OCI-LY7 (cell line): ENCODE data around the gene ERMN. TPM values are rescaled to one million over a fixed set of nuclear protein-coding genes. Genes with fewer than 3 reads are reported as not detected.

Source experiments
- BruUV-seq: library from RNA; stranded (reverse); fragments of 400-500 nt; replicated peaks from 2 replicates; lab custom pipeline; 2021; lab: Mats Ljungman, UMichigan
- CTCF ChIA-PET: fragments of 300-600 bp; sonication (Branson Sonifier 250); formaldehyde crosslinking; loops from one replicate; lab custom pipeline; 2022; ENCODE audit warnings: antibody characterized with exemption; ENCODE audit not compliant: unreplicated experiment; lab: Charles Lee
- POLR2A ChIA-PET: fragments of 300-600 bp; sonication (Branson Sonifier 250); formaldehyde crosslinking; loops from one replicate; lab custom pipeline; 2022; ENCODE audit warnings: antibody characterized with exemption; lab: Charles Lee
- DNase-seq: peaks from one replicate; pipeline ENCODE4 v3.0.0-alpha.2; 2015; ENCODE audit warnings: low spot score
- H2AFZ ChIP-seq: fragments of 200-600 bp; sonication (generic), shearing (Covaris generic); 2 replicates; pipeline ENCODE4 v1.6.1; 2014; ENCODE audit warnings: mild to moderate bottlenecking, antibody characterized with exemption, low read length, moderate library complexity
- H3K27ac ChIP-seq: fragments of 200-600 bp; sonication (generic); 2 replicates; pipeline ENCODE4 v1.5.1; 2014; ENCODE audit warnings: mixed run types, low read depth, mild to moderate bottlenecking, moderate library complexity, low read length, inconsistent platforms; ENCODE audit not compliant: poor library complexity, severe bottlenecking
- H3K36me3 ChIP-seq: fragments of 200-600 bp; sonication (generic); 2 replicates; pipeline ENCODE4 v1.6.1; 2014; ENCODE audit warnings: mild to moderate bottlenecking, antibody characterized with exemption, low read length, moderate library complexity, mixed read lengths; ENCODE audit not compliant: insufficient read depth
- H3K4me1 ChIP-seq: fragments of 200-600 bp; sonication (generic); 2 replicates; pipeline ENCODE4 v1.5.1; 2014; ENCODE audit warnings: mild to moderate bottlenecking, low read length; ENCODE audit not compliant: insufficient read depth, poor library complexity, severe bottlenecking
- H3K4me2 ChIP-seq: fragments of 200-600 bp; sonication (generic); 2 replicates; pipeline ENCODE4 v1.6.1; 2014; ENCODE audit warnings: mild to moderate bottlenecking, low read length
- H3K4me3 ChIP-seq: fragments of 200-600 bp; sonication (generic); 2 replicates; pipeline ENCODE4 v1.5.1; 2014; ENCODE audit warnings: mild to moderate bottlenecking, low read depth, low read length; ENCODE audit not compliant: poor library complexity, severe bottlenecking
- H3K79me2 ChIP-seq: fragments of 200-600 bp; sonication (generic); 2 replicates; pipeline ENCODE4 v1.6.1; 2016; ENCODE audit warnings: low read depth, mild to moderate bottlenecking, low read length, moderate library complexity, mixed read lengths; ENCODE audit not compliant: insufficient read depth
- H3K9me2 ChIP-seq: fragments of 200-600 bp; sonication (generic); 2 replicates; pipeline ENCODE4 v1.6.1; 2016; ENCODE audit warnings: mild to moderate bottlenecking, low read length, mixed read lengths; ENCODE audit not compliant: insufficient read depth
- H3K9me3 ChIP-seq: fragments of 200-600 bp; sonication (generic); 2 replicates; pipeline ENCODE4 v1.6.1; 2014; ENCODE audit warnings: mild to moderate bottlenecking, mixed run types, low read length, mixed read lengths
- H4K20me1 ChIP-seq: fragments of 200-600 bp; sonication (generic); 2 replicates; pipeline ENCODE4 v1.6.1; 2014; ENCODE audit warnings: mild to moderate bottlenecking, antibody characterized with exemption, low read length, moderate library complexity, mixed read lengths; ENCODE audit not compliant: insufficient read depth
- EZH2phosphoT487 ChIP-seq: fragments of 200-600 bp; sonication (generic); IDR thresholded peaks from 2 replicates; pipeline ENCODE4 v1.6.1; 2018; ENCODE audit warnings: low read depth, borderline replicate concordance, mild to moderate bottlenecking, mixed run types, antibody characterized with exemption, low read length, moderate library complexity, mixed read lengths
- intact Hi-C: fragments of 100-400 bp; cut with micrococcal nuclease; formaldehyde crosslinking; loops from one replicate; pipeline ENCODE4 v1.10.0; 2022; ENCODE audit not compliant: unreplicated experiment
- total RNA-seq, 2 experiments: library from RNA; depleted of rRNA in 1 of 2; stranded (reverse); fragments of >200 nt in 1 of 2; shearing (Covaris generic) in 1 of 2; gene quantifications; 2 replicates each; pipeline ENCODE4 v1.2.3, GENCODE V29; 2014 to 2022
- TF ChIP-seq, protein P1 (sequence below): fragments of 200-600 bp; sonication (generic); conservative IDR thresholded peaks from 2 replicates; pipeline ENCODE4 v1.5.1; 2014; ENCODE audit warnings: mild to moderate bottlenecking, antibody characterized with exemption, low read length, moderate library complexity, mixed read lengths

The ERMN gene
- total RNA-seq, 2 experiments from 2014 or later, result 2.1 to 2.2 TPM

DNA sequence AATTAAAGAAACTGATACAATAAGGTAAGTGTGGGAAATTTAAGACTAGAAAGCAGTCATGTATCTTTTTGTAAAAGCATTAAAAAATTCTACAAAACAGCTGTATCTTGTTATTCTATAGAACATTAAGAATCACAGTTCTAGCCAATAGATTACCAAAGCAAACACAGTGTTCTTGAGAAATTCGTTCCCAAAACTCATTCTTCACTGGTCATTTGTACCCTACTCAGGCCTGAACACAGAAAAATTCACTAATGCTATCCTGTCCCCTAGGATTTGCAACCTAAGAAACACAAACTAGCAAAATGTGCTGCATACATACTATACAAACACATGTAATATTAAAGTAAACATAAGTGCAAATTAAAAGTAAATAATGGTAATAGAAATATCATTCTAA lies 29.1 kb downstream of the ERMN start:
- no peaks in the 10 kb centered on the region for H4K20me1 ChIP-seq
- no TSS peak for BruUV-seq
- H3K36me3 ChIP-seq, result no peaks in the 10 kb centered on the region
- intact Hi-C loops, result no loop called here
- no peak overlapping the region for H3K4me3 ChIP-seq
- H3K9me3 ChIP-seq, result no peaks in the 10 kb centered on the region
- H3K4me1 ChIP-seq, result no peaks in the 10 kb centered on the region
- no peaks in the 10 kb centered on the region for H3K9me2 ChIP-seq
- no peak overlapping the region for H2AFZ ChIP-seq
- no peak overlapping the region for H3K4me2 ChIP-seq
- ChIA-PET CTCF (no interaction called here), POLR2A (no interaction called here)
- H3K79me2 ChIP-seq, result no peaks in the 10 kb centered on the region
- no peak for TF ChIP-seq EZH2phosphoT487
- TF ChIP-seq, protein P1, sequence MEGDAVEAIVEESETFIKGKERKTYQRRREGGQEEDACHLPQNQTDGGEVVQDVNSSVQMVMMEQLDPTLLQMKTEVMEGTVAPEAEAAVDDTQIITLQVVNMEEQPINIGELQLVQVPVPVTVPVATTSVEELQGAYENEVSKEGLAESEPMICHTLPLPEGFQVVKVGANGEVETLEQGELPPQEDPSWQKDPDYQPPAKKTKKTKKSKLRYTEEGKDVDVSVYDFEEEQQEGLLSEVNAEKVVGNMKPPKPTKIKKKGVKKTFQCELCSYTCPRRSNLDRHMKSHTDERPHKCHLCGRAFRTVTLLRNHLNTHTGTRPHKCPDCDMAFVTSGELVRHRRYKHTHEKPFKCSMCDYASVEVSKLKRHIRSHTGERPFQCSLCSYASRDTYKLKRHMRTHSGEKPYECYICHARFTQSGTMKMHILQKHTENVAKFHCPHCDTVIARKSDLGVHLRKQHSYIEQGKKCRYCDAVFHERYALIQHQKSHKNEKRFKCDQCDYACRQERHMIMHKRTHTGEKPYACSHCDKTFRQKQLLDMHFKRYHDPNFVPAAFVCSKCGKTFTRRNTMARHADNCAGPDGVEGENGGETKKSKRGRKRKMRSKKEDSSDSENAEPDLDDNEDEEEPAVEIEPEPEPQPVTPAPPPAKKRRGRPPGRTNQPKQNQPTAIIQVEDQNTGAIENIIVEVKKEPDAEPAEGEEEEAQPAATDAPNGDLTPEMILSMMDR, result no peak
- no peak for DNase-seq
- H3K27ac ChIP-seq, result no peak overlapping the region

DNA sequence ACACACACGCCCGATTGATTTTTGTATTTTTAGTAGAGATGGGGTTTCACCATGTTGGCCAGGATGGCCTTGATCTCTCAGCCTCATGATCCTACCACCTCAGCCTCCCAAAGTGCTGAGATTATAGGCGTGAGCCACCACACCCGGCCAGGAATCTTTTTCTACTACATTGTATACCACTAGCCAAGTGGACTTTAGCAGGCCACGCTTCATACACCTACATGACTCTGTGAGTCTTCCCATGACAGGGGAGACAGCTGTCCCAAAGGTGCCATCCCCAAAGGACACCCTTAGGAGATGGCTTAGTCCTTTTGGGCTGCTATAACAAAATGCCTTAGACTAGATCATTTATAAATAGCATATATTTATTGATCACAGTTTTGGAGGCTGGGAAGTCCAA lies 32.8 kb downstream of the ERMN start:
- no peak overlapping the region for H3K27ac ChIP-seq
- no peaks in the 10 kb centered on the region for H3K9me2 ChIP-seq
- H3K4me2 ChIP-seq, result no peak overlapping the region
- BruUV-seq, result no TSS peak
- H3K79me2 ChIP-seq, result no peaks in the 10 kb centered on the region
- H3K4me3 ChIP-seq, result no peak overlapping the region
- no peaks in the 10 kb centered on the region for H3K36me3 ChIP-seq
- no peak overlapping the region for H2AFZ ChIP-seq
- no peaks in the 10 kb centered on the region for H4K20me1 ChIP-seq
- intact Hi-C loops, result no loop called here
- DNase-seq, result no peak
- no peaks in the 10 kb centered on the region for H3K4me1 ChIP-seq
- TF ChIP-seq, protein P1, result no peak
- no peak for TF ChIP-seq EZH2phosphoT487
- ChIA-PET POLR2A (interaction anchor here (0.5 kb wide), 1 partner anchor 1675 kb away, joined by 3 read pairs; no protein-coding TSS in a partner anchor), CTCF (no interaction called here)
- H3K9me3 ChIP-seq, result no peaks in the 10 kb centered on the region

DNA sequence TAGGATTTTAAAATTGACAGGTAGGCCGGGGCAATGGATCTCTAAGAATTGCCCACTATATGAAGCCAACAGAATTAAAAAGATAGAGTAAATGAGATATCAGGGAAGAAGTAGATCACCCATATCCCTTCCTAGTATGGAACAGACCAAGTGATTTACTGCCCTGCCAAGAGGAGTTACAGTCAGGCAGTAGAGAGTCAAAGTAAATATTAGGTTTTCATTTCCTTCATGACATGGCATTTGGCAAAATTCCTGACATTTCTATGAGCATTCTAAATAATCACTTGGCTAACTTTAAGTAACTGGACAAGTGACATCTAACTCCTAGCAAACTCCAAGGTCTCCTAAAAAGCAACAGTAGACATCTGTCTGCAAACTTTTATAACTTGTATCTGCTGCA lies 34.6 kb downstream of the ERMN start:
- Histone ChIP-seq H3K4me3 (no peak overlapping the region), H4K20me1 (no peaks in the 10 kb centered on the region), H3K27ac (no peak overlapping the region), H2AFZ (no peak overlapping the region), H3K9me3 (no peaks in the 10 kb centered on the region), H3K9me2 (no peaks in the 10 kb centered on the region), H3K79me2 (no peaks in the 10 kb centered on the region), H3K4me1 (no peaks in the 10 kb centered on the region), H3K4me2 (no peak overlapping the region), H3K36me3 (no peaks in the 10 kb centered on the region)
- intact Hi-C loops, result no loop called here
- BruUV-seq, result no TSS peak
- CTCF ChIA-PET, result no interaction called here
- POLR2A ChIA-PET, result no interaction called here
- no peak for TF ChIP-seq EZH2phosphoT487
- TF ChIP-seq, protein P1, result no peak
- DNase-seq, result no peak
